H1 (cell line): ENCODE measurements around the gene PPP1R14C. TPM values are rescaled to one million over a fixed set of nuclear protein-coding genes. Genes with fewer than 3 reads are reported as not detected.

Source experiments
- CTCF ChIA-PET: fragments of 300-600 bp; sonication (Branson Sonifier 250); formaldehyde crosslinking; loops from one replicate; lab custom pipeline; 2021; ENCODE audit not compliant: partially characterized antibody; lab: Charles Lee
- POLR2A ChIA-PET: fragments of 300-600 bp; sonication (Branson Sonifier 250); formaldehyde crosslinking; loops from one replicate; lab custom pipeline; 2021; ENCODE audit warnings: inconsistent platforms; ENCODE audit not compliant: partially characterized antibody; lab: Charles Lee
- DNase-seq, 2 experiments: peaks; one replicate each; pipeline versions ENCODE4 v3.0.0 to v3.0.0-alpha.2; 2010 to 2022; ENCODE audit warnings: low spot score in 2 of 2, low read depth in 1 of 2, mixed read lengths in 1 of 2
- FAIRE-seq: peaks from 2 replicates; lab custom pipeline; 2011; peaks lifted over from hg19 to GRCh38; lab: Jason Lieb, UNC
- H2AFZ ChIP-seq: 2 replicates; pipeline ENCODE4 v1.8.1; 2012; ENCODE audit warnings: low read length, inconsistent platforms
- H2AK5ac ChIP-seq: 2 replicates; pipeline ENCODE4 v1.6.1; 2013; ENCODE audit warnings: low read depth, low read length
- H2BK120ac ChIP-seq: replicated peaks from 2 replicates; pipeline ENCODE3; 2013; ENCODE audit warnings: low read depth, low read length, inconsistent platforms
- H2BK12ac ChIP-seq: 2 replicates; pipeline ENCODE4 v1.6.1; 2013; ENCODE audit warnings: low read depth, low read length
- H2BK15ac ChIP-seq: 2 replicates; pipeline ENCODE4 v1.6.1; 2013; ENCODE audit warnings: low read length
- H2BK20ac ChIP-seq: 2 replicates; pipeline ENCODE4 v1.6.1; 2013; ENCODE audit warnings: low read length
- H2BK5ac ChIP-seq: 2 replicates; pipeline ENCODE4 v1.6.1; 2013; ENCODE audit warnings: low read depth, low read length
- H3K14ac ChIP-seq: 2 replicates; pipeline ENCODE4 v1.6.1; 2013; ENCODE audit warnings: inconsistent platforms; ENCODE audit not compliant: insufficient read length
- H3K18ac ChIP-seq: 2 replicates; pipeline ENCODE4 v1.6.1; 2013; ENCODE audit warnings: low read length; ENCODE audit errors: extremely low read depth
- H3K23ac ChIP-seq: 2 replicates; pipeline ENCODE4 v1.6.1; 2013; ENCODE audit warnings: inconsistent platforms; ENCODE audit not compliant: insufficient read length
- H3K23me2 ChIP-seq: 2 replicates; pipeline ENCODE4 v1.6.1; 2013; ENCODE audit warnings: low read depth, low read length
- H3K27ac ChIP-seq: 2 replicates; pipeline ENCODE4 v1.6.1; 2011; ENCODE audit warnings: low read depth, low read length, inconsistent platforms
- H3K27me3 ChIP-seq, 4 experiments: replicated peaks in 1 of 4; 1 replicate in 1 of 4; 2 replicates in 3 of 4; pipeline versions ENCODE4 v1.6.1 to v1.8.1; 2011 to 2013; ENCODE audit warnings: low read length in 3 of 4, mild to moderate bottlenecking in 3 of 4, inconsistent platforms in 2 of 4, mixed read lengths in 2 of 4, moderate library complexity in 1 of 4; ENCODE audit not compliant: control insufficient read depth in 3 of 4, insufficient read depth in 3 of 4; ENCODE audit errors: extremely low read depth in 1 of 4
- H3K36me3 ChIP-seq, 4 experiments: 2 replicates each; pipeline versions ENCODE4 v1.6.1 to v1.8.1; 2011 to 2013; ENCODE audit warnings: mild to moderate bottlenecking in 4 of 4, low read length in 3 of 4, moderate library complexity in 2 of 4, control low read depth in 1 of 4, inconsistent platforms in 1 of 4; ENCODE audit not compliant: insufficient read depth in 4 of 4, control insufficient read depth in 2 of 4
- H3K4ac ChIP-seq: replicated peaks from 2 replicates; pipeline ENCODE3; 2013; ENCODE audit warnings: low read length, low read depth, mixed read lengths, inconsistent platforms; ENCODE audit not compliant: insufficient read length
- H3K4me1 ChIP-seq, 4 experiments: replicated peaks in 1 of 4; 1 replicate in 1 of 4; 2 replicates in 3 of 4; pipeline versions ENCODE4 v1.6.1 to v1.8.1; 2011 to 2013; ENCODE audit warnings: low read length in 3 of 4, inconsistent platforms in 2 of 4, mixed read lengths in 1 of 4; ENCODE audit not compliant: insufficient read depth in 4 of 4, control insufficient read depth in 3 of 4
- H3K4me2 ChIP-seq, 2 experiments: 2 replicates each; pipeline versions ENCODE4 v1.6.1 to v1.8.1; 2011 to 2013; ENCODE audit warnings: low read depth in 2 of 2, low read length in 2 of 2, control low read depth in 1 of 2, inconsistent platforms in 1 of 2, mild to moderate bottlenecking in 1 of 2; ENCODE audit not compliant: insufficient read depth in 1 of 2
- H3K4me3 ChIP-seq, 4 experiments: fragments of 200-600, 300-600 bp in 1 of 4; sonication (generic), shearing (Covaris generic), sonication (Bioruptor Twin) in 1 of 4; 2 replicates each; pipeline versions ENCODE4 v1.5.1 to v1.8.1; 2011 to 2016; ENCODE audit warnings: low read length in 4 of 4, low read depth in 3 of 4, control low read depth in 2 of 4, inconsistent platforms in 2 of 4, mild to moderate bottlenecking in 2 of 4, mixed read lengths in 1 of 4, moderate library complexity in 1 of 4; ENCODE audit not compliant: insufficient read depth in 2 of 4; ENCODE audit errors: extremely low read depth in 1 of 4
- H3K56ac ChIP-seq: replicated peaks from 2 replicates; pipeline ENCODE3; 2013; ENCODE audit warnings: low read depth, mild to moderate bottlenecking, mixed read lengths, low read length, inconsistent platforms; ENCODE audit not compliant: insufficient read length
- H3K79me1 ChIP-seq: 2 replicates; pipeline ENCODE4 v1.6.1; 2013; ENCODE audit warnings: low read depth, low read length, control low read depth
- H3K79me2 ChIP-seq, 2 experiments: 2 replicates each; pipeline versions ENCODE4 v1.6.1 to v1.8.1; 2012 to 2013; ENCODE audit warnings: low read length in 2 of 2, mild to moderate bottlenecking in 2 of 2, inconsistent platforms in 1 of 2; ENCODE audit not compliant: insufficient read depth in 2 of 2, control insufficient read depth in 1 of 2
- H3K9ac ChIP-seq, 4 experiments: replicated peaks in 1 of 4; 1 replicate in 1 of 4; 2 replicates in 3 of 4; pipeline versions ENCODE4 v1.6.1 to v1.8.1; 2011 to 2013; ENCODE audit warnings: low read depth in 3 of 4, low read length in 3 of 4, control low read depth in 2 of 4, mild to moderate bottlenecking in 2 of 4, moderate library complexity in 2 of 4, inconsistent platforms in 1 of 4; ENCODE audit errors: extremely low read depth in 1 of 4
- H3K9me3 ChIP-seq, 2 experiments: 2 replicates each; pipeline versions ENCODE4 v1.6.1 to v1.8.1; 2012 to 2013; ENCODE audit warnings: mild to moderate bottlenecking in 2 of 2, moderate library complexity in 2 of 2, control low read depth in 1 of 2, inconsistent platforms in 1 of 2, low read depth in 1 of 2, low read length in 1 of 2, mixed read lengths in 1 of 2; ENCODE audit not compliant: insufficient read depth in 2 of 2
- H4K20me1 ChIP-seq, 2 experiments: replicated peaks in 1 of 2; 2 replicates each; pipeline versions ENCODE3 to v1.8.1; 2011 to 2013; ENCODE audit warnings: inconsistent platforms in 2 of 2, low read length in 2 of 2, mild to moderate bottlenecking in 1 of 2; ENCODE audit not compliant: insufficient read depth in 2 of 2, control insufficient read depth in 1 of 2
- H4K5ac ChIP-seq: 2 replicates; pipeline ENCODE4 v1.6.1; 2013; ENCODE audit warnings: low read length, low read depth, mixed read lengths, inconsistent platforms; ENCODE audit not compliant: insufficient read length
- H4K8ac ChIP-seq: 2 replicates; pipeline ENCODE4 v1.8.0; 2013; ENCODE audit warnings: mild to moderate bottlenecking, moderate library complexity, low read length, inconsistent platforms; ENCODE audit not compliant: insufficient read depth; ENCODE audit errors: extremely low read depth
- H4K91ac ChIP-seq: replicated peaks from 2 replicates; pipeline ENCODE3; 2013; ENCODE audit warnings: low read length, mixed read lengths, inconsistent platforms; ENCODE audit not compliant: insufficient read length
- CBX8 ChIP-seq: fragments of 300-800, 300-1000 bp; sonication (generic); IDR thresholded peaks from 2 replicates; pipeline ENCODE4 v1.7.1; 2016; ENCODE audit warnings: low read depth, low read length, borderline replicate concordance
- CEBPB ChIP-seq: IDR thresholded peaks from 2 replicates; pipeline ENCODE4 v1.6.1; 2012; ENCODE audit warnings: low read depth, low read length
- CTCF ChIP-seq, 3 experiments: IDR thresholded peaks; 1 replicate in 2 of 3; 2 replicates in 1 of 3; pipeline versions ENCODE4 v1.5.1 to v1.6.1; 2011; ENCODE audit warnings: low read length in 3 of 3, mild to moderate bottlenecking in 3 of 3, inconsistent platforms in 2 of 3, low read depth in 1 of 3, moderate library complexity in 1 of 3; ENCODE audit not compliant: insufficient read depth in 1 of 3; ENCODE audit errors: control extremely low read depth in 1 of 3
- JUND ChIP-seq: IDR thresholded peaks from 2 replicates; pipeline ENCODE4 v1.6.1; 2011; ENCODE audit warnings: mild to moderate bottlenecking, improper control_type of control experiment, low read length
- MAX ChIP-seq: IDR thresholded peaks from 2 replicates; pipeline ENCODE4 v1.6.1; 2012; ENCODE audit warnings: inconsistent platforms
- POLR2A ChIP-seq, 2 experiments: IDR thresholded peaks; 1 replicate in 1 of 2; 2 replicates in 1 of 2; pipeline ENCODE4 v1.6.1; 2011; ENCODE audit warnings: low read depth in 2 of 2, low read length in 2 of 2, mild to moderate bottlenecking in 2 of 2; ENCODE audit errors: control extremely low read depth in 1 of 2
- RXRA ChIP-seq: IDR thresholded peaks from 2 replicates; pipeline ENCODE4 v1.6.1; 2011; ENCODE audit warnings: low read depth, mild to moderate bottlenecking, low read length, moderate library complexity; ENCODE audit not compliant: insufficient read depth
- SIRT6 ChIP-seq: IDR thresholded peaks from one replicate; pipeline ENCODE4 v1.7.1; 2012; ENCODE audit warnings: low read length, inconsistent platforms
- TAF7 ChIP-seq: optimal IDR thresholded peaks from 2 replicates; pipeline ENCODE3; 2011; ENCODE audit warnings: low read depth, mild to moderate bottlenecking, inconsistent platforms, low read length, moderate library complexity, borderline replicate concordance
- YY1 ChIP-seq: IDR thresholded peaks from 2 replicates; pipeline ENCODE4 v1.6.1; 2011; ENCODE audit warnings: low read depth, mild to moderate bottlenecking, low read length
- WGBS, 2 experiments: shearing (Covaris generic) in 1 of 2; methylation state at CpG; one replicate each; pipeline versions ENCODE4 v1.1.6 to v1.1.7; 2013 to 2015; ENCODE audit warnings: low lambda C conversion rate in 2 of 2, mixed read lengths in 2 of 2, inconsistent platforms in 1 of 2, low coverage in 1 of 2, missing lambda C conversion rate in 1 of 2; ENCODE audit not compliant: insufficient replicate concordance in 2 of 2, insufficient coverage in 1 of 2, insufficient read length in 1 of 2; ENCODE audit errors: extremely low coverage in 1 of 2, missing lambda C conversion rate in 1 of 2; 5-methylcytosine and 5-hydroxymethylcytosine counted together
- polyA plus RNA-seq, 7 experiments: library from polyadenylated mRNA; depleted of rRNA in 3 of 7; stranded (reverse) in 5 of 7; unstranded in 2 of 7; fragments of >200 nt in 5 of 7; fragments of 200-250 nt in 2 of 7; gene quantifications; 1 replicate in 5 of 7; 2 replicates in 1 of 7; 4 replicates in 1 of 7; pipeline versions ENCODE4 v1.2.1 to v1.2.3, GENCODE V29; 2011 to 2013; ENCODE audit warnings: missing spikeins in 2 of 7, mixed read lengths in 2 of 7
- total RNA-seq: library from RNA; stranded (reverse); fragmentation: NEBNext Ultra II Directional; extraction: Animal tissue kit (Norgen Biotek cat#: 25700); gene quantifications from 2 replicates; pipeline ENCODE4 v1.2.1, GENCODE V29; 2021
- TF ChIP-seq, protein P1 (sequence below): IDR thresholded peaks from 2 replicates; pipeline ENCODE4 v1.6.1; 2011; ENCODE audit warnings: low read length, improper control_type of control experiment

PPP1R14C gene
- total and polyA plus RNA-seq, 2 of the 8 experiments (the other 6 are each of a cell fraction or from before 2014, with no cell fraction given) = 0.30 to 0.61 TPM

- CTCF ChIA-PET = interaction anchor here (0.7 to 2.6 kb wide), 4 partner anchors 9 to 108 kb away, joined by 3 to 7 read pairs (median 4); no protein-coding TSS in a partner anchor
- peaks cover 30 to 60% (median 44%) of the 10 kb centered on the region in 4 experiments for H3K27me3 ChIP-seq
- no peak for FAIRE-seq
- TF ChIP-seq CBX8 (no peak), CTCF (IDR thresholded peaks at IDR 0.05; ENCODE audit: control extremely low read depth in 1 of 3, insufficient read depth in 1 of 3, low read depth in 1 of 3, low read length in 3 of 3) (no peak), SIRT6 (no peak), TAF7 (no peak), JUND (no peak), YY1 (no peak), POLR2A (IDR thresholded peaks at IDR 0.05; ENCODE audit: control extremely low read depth in 1 of 2, low read depth in 2 of 2, low read length in 2 of 2) (no peak), CEBPB (no peak), RXRA (no peak), MAX (no peak)
- TF ChIP-seq, protein P1, sequence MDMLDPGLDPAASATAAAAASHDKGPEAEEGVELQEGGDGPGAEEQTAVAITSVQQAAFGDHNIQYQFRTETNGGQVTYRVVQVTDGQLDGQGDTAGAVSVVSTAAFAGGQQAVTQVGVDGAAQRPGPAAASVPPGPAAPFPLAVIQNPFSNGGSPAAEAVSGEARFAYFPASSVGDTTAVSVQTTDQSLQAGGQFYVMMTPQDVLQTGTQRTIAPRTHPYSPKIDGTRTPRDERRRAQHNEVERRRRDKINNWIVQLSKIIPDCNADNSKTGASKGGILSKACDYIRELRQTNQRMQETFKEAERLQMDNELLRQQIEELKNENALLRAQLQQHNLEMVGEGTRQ = no peak
These were observed 2.6 kb downstream of the PPP1R14C start for GRCh38 chr6:150145427-150145826.

More at GRCh38 chr6:150145427-150145826, 2.6 kb downstream of the PPP1R14C start:
- WGBS, 2 experiments = 78% methylated on average over 3 of the region's 3 CpGs; no CpG with 5 or more reads in 1 of the 2 experiments
- no peak overlapping the region for H2AK5ac ChIP-seq
- H3K56ac ChIP-seq = no peak overlapping the region
- peaks cover 0 to 4% of the 10 kb centered on the region in 2 experiments for H4K20me1 ChIP-seq
- H4K91ac ChIP-seq = no peak overlapping the region
- H3K23me2 ChIP-seq = peaks cover 9% of the 10 kb centered on the region; the same call in 1 of the 2 replicates
- no peak overlapping the region for H3K18ac ChIP-seq
- no peak overlapping the region for H2BK20ac ChIP-seq
- no peaks in the 10 kb centered on the region for H3K79me1 ChIP-seq
- H3K14ac ChIP-seq = no peak overlapping the region
- no peak overlapping the region for H2AFZ ChIP-seq
- no peak overlapping the region for H3K23ac ChIP-seq
- H2BK5ac ChIP-seq = no peak overlapping the region
- H2BK12ac ChIP-seq = no peak overlapping the region
- no peak overlapping the region for H4K5ac ChIP-seq
- H3K9me3 ChIP-seq = no peaks in the 10 kb centered on the region
- no peak overlapping the region for H3K27ac ChIP-seq
- H2BK120ac ChIP-seq = no peak overlapping the region
- no peaks in the 10 kb centered on the region for H3K79me2 ChIP-seq
- no peak overlapping the region for H2BK15ac ChIP-seq
- no peak overlapping the region for H3K9ac ChIP-seq
- no peak for DNase-seq
- H3K4ac ChIP-seq = no peak overlapping the region
- no peak overlapping the region for H3K4me3 ChIP-seq
- no peak overlapping the region for H3K4me2 ChIP-seq
- peaks cover 0 to 4% (median 0%) of the 10 kb centered on the region in 4 experiments; a peak in 1 of 8 replicates for H3K36me3 ChIP-seq
- peaks cover 2 to 6% (median 4%) of the 10 kb centered on the region in 4 experiments; a peak in 6 of 7 replicates for H3K4me1 ChIP-seq
- no peak overlapping the region for H4K8ac ChIP-seq
- POLR2A ChIA-PET = no interaction called here
